Tibial nerve (tissue), 4 donors: ENCODE data around the gene TK2. TPM values are rescaled to one million over a fixed set of nuclear protein-coding genes. Genes with fewer than 3 reads are reported as not detected.
"Not testable (repeated sequence)": the region's sequence is repeated elsewhere in the genome, so short reads cannot be mapped to it uniquely, and the experiment has no call there.

Source experiments
- DNase-seq, 2 donors: peaks; one replicate each; pipeline ENCODE4 v3.0.0-alpha.2; 2019; ENCODE audit warnings: low spot score in 2 of 2
- H3K27ac ChIP-seq, 4 donors: fragments of 200-600 bp; sonication (generic) in 3 of 4; one replicate each; pipeline ENCODE4 v1.5.1; 2017 to 2019; ENCODE audit warnings: mild to moderate bottlenecking in 1 of 4
- H3K27me3 ChIP-seq, 2 donors: fragments of 200-600 bp; sonication (generic) in 1 of 2; one replicate each; pipeline versions ENCODE4 v1.5.1 to v1.6.0; 2017 to 2019
- H3K36me3 ChIP-seq, 3 donors: fragments of 200-600 bp; sonication (generic); one replicate each; pipeline ENCODE4 v1.5.1; 2018 to 2019
- H3K4me1 ChIP-seq, 4 donors: fragments of 200-600 bp; sonication (generic) in 3 of 4; one replicate each; pipeline ENCODE4 v1.5.1; 2017 to 2019
- H3K4me3 ChIP-seq, 4 donors: fragments of 200-600 bp; sonication (generic) in 3 of 4; one replicate each; pipeline ENCODE4 v1.5.1; 2017 to 2019; ENCODE audit warnings: mild to moderate bottlenecking in 1 of 4, moderate library complexity in 1 of 4
- H3K9me3 ChIP-seq, 4 donors: fragments of 200-600 bp; sonication (generic) in 3 of 4; one replicate each; pipeline ENCODE4 v1.5.1; 2017 to 2019
- CTCF ChIP-seq, 5 experiments: fragments of 200-600 bp in 3 of 5; fragments of 450-650 bp in 2 of 5; sonication (generic) in 3 of 5; IDR thresholded peaks; one replicate each; pipeline ENCODE4 v1.5.1; 2016 to 2019; ENCODE audit warnings: antibody characterized with exemption in 5 of 5, mild to moderate bottlenecking in 3 of 5, moderate library complexity in 2 of 5
- EP300 ChIP-seq, 2 donors: sonication (generic); formaldehyde crosslinking; IDR thresholded peaks; one replicate each; pipeline ENCODE4 v1.6.1; 2017; ENCODE audit warnings: antibody characterized with exemption in 2 of 2, mild to moderate bottlenecking in 1 of 2
- POLR2A ChIP-seq, 2 donors: fragments of 450-650 bp; IDR thresholded peaks; one replicate each; pipeline ENCODE4 v1.6.1; 2017; ENCODE audit warnings: antibody characterized with exemption in 2 of 2, mild to moderate bottlenecking in 2 of 2, moderate library complexity in 2 of 2
- WGBS, 2 donors: methylation state at CpG; one replicate each; pipeline ENCODE4 v1.1.5; 2018; 5-methylcytosine and 5-hydroxymethylcytosine counted together
- total RNA-seq, 4 donors: library from RNA; depleted of rRNA; stranded (reverse); fragments of >200 nt; gene quantifications; one replicate each; pipeline ENCODE4 v1.1.0, GENCODE V29; 2016

Gene TK2
- total RNA-seq, 4 donors from 2014 or later = 42.3 to 81.8 (median 64.7) TPM

GRCh38 chr16:66468321-66468965 is 81.5 kb downstream of the TK2 start:
- H3K27me3 ChIP-seq = no peaks in the 10 kb centered on the region
- H3K36me3 ChIP-seq = peaks cover 0 to 22% (median 0%) of the 10 kb centered on the region in 3 donors
- H3K4me1 ChIP-seq = no peaks in the 10 kb centered on the region
- 80 to 83% methylated on average over 11 of the region's 11 CpGs for WGBS, 2 donors
- no peak for DNase-seq
- H3K4me3 ChIP-seq = no peak overlapping the region
- peaks cover 0 to 6% (median 2%) of the 10 kb centered on the region in 4 donors for H3K9me3 ChIP-seq
- no peak for TF ChIP-seq CTCF (IDR thresholded peaks at IDR 0.05)
- TF ChIP-seq POLR2A (IDR thresholded peaks at IDR 0.05) = no peak
- TF ChIP-seq EP300 (IDR thresholded peaks at IDR 0.05) = no peak
- H3K27ac ChIP-seq = no peak overlapping the region

- Histone ChIP-seq H3K9me3 (peaks cover 0 to 7% (median 3%) of the 10 kb centered on the region in 4 donors), H3K4me1 (no peaks in the 10 kb centered on the region), H3K27me3 (no peaks in the 10 kb centered on the region), H3K36me3 (peaks cover 0 to 22% (median 0%) of the 10 kb centered on the region in 3 donors), H3K27ac (no peak overlapping the region), H3K4me3 (no peak overlapping the region)
- no peak for TF ChIP-seq CTCF (IDR thresholded peaks at IDR 0.05)
- TF ChIP-seq EP300 (IDR thresholded peaks at IDR 0.05) = no peak
- no peak for TF ChIP-seq POLR2A (IDR thresholded peaks at IDR 0.05)
- WGBS, 2 donors = 88 to 91% methylated on average over 5 of the region's 5 CpGs
- DNase-seq = no peak
Measured at GRCh38 chr16:66467611-66468010, 82.3 kb downstream of the TK2 start.

- not testable (repeated sequence) for H3K4me3 ChIP-seq, H3K9me3 ChIP-seq, H3K27ac ChIP-seq, H3K4me1 ChIP-seq, H3K27me3 ChIP-seq, DNase-seq
- 90 to 91% methylated on average over 6 of the region's 6 CpGs for WGBS, 2 donors
- peaks cover 0 to 17% (median 0%) of the 10 kb centered on the region in 3 donors for H3K36me3 ChIP-seq
Measured at GRCh38 chr16:66466636-66467035, 83.3 kb downstream of the TK2 start.

GRCh38 chr16:66465946-66466345 is 84.0 kb downstream of the TK2 start:
- not testable (repeated sequence) for H3K4me3 ChIP-seq, H3K27ac ChIP-seq, H3K9me3 ChIP-seq, DNase-seq, H3K4me1 ChIP-seq, H3K27me3 ChIP-seq
- WGBS, 2 donors = 95 to 97% methylated on average over 6 of the region's 6 CpGs
- peaks cover 0 to 12% (median 0%) of the 10 kb centered on the region in 3 donors for H3K36me3 ChIP-seq

GRCh38 chr16:66462912-66463311 is 87.0 kb downstream of the TK2 start:
- no peak for TF ChIP-seq EP300 (IDR thresholded peaks at IDR 0.05)
- TF ChIP-seq CTCF (IDR thresholded peaks at IDR 0.05) = no peak
- TF ChIP-seq POLR2A (IDR thresholded peaks at IDR 0.05) = no peak
- H3K4me1 ChIP-seq = no peaks in the 10 kb centered on the region
- 15 to 29% methylated on average over 1 of the region's 1 CpG for WGBS, 2 donors
- H3K27me3 ChIP-seq = peaks cover 0 to 26% of the 10 kb centered on the region in 2 donors
- DNase-seq = no peak
- H3K27ac ChIP-seq = no peak overlapping the region
- no peaks in the 10 kb centered on the region for H3K36me3 ChIP-seq
- no peak overlapping the region for H3K4me3 ChIP-seq
- H3K9me3 ChIP-seq = peaks cover 0 to 7% (median 3%) of the 10 kb centered on the region in 4 donors

- TF ChIP-seq POLR2A (IDR thresholded peaks at IDR 0.05) = no peak
- peaks cover 0 to 30% of the 10 kb centered on the region in 2 donors for H3K27me3 ChIP-seq
- 74 to 100% methylated on average over 1 of the region's 1 CpG for WGBS, 2 donors
- peaks cover 0 to 2% (median 0%) of the 10 kb centered on the region in 4 donors for H3K9me3 ChIP-seq
- no peaks in the 10 kb centered on the region for H3K36me3 ChIP-seq
- DNase-seq = no peak
- no peak overlapping the region for H3K4me3 ChIP-seq
- no peak overlapping the region for H3K27ac ChIP-seq
- no peaks in the 10 kb centered on the region for H3K4me1 ChIP-seq
Measured at GRCh38 chr16:66460703-66461102, 89.2 kb downstream of the TK2 start.
